PC-9 (cell line): ENCODE measurements around the gene SLK. TPM values are rescaled to one million over a fixed set of nuclear protein-coding genes. Genes with fewer than 3 reads are reported as not detected.

ENCODE experiments used
- BruUV-seq: library from RNA; stranded (reverse); fragments of 400-500 nt; replicated peaks from 2 replicates; lab custom pipeline; 2021; lab: Mats Ljungman, UMichigan
- CTCF ChIA-PET: fragments of 300-600 bp; sonication (Branson Sonifier 250); formaldehyde crosslinking; loops from one replicate; lab custom pipeline; 2022; ENCODE audit warnings: antibody characterized with exemption; lab: Charles Lee
- POLR2A ChIA-PET: fragments of 300-600 bp; sonication (Branson Sonifier 250); formaldehyde crosslinking; loops from one replicate; lab custom pipeline; 2022; ENCODE audit warnings: antibody characterized with exemption; ENCODE audit not compliant: unreplicated experiment; lab: Charles Lee
- DNase-seq, 2 experiments: peaks; one replicate each; pipeline versions ENCODE4 v3.0.0 to v3.0.0-alpha.2; 2015 to 2022; ENCODE audit warnings: mixed read lengths in 1 of 2
- H2AFZ ChIP-seq: fragments of 200-600 bp; sonication (generic); 2 replicates; pipeline ENCODE4 v1.8.1; 2017; ENCODE audit warnings: antibody characterized with exemption
- H3F3A ChIP-seq: fragments of 200-600 bp; sonication (generic); 2 replicates; pipeline ENCODE4 v1.8.1; 2017; ENCODE audit warnings: antibody characterized with exemption, mild to moderate bottlenecking, low read depth; ENCODE audit not compliant: insufficient read depth
- H3K27ac ChIP-seq: fragments of 200-600 bp; sonication (generic); 2 replicates; pipeline ENCODE4 v1.6.1; 2016; ENCODE audit warnings: mixed run types
- H3K27me3 ChIP-seq: fragments of 200-600 bp; sonication (generic); 2 replicates; pipeline ENCODE4 v1.6.1; 2016; ENCODE audit warnings: low read depth, mixed run types; ENCODE audit not compliant: insufficient read depth
- H3K36me3 ChIP-seq: fragments of 200-600 bp; sonication (generic); 2 replicates; pipeline ENCODE4 v1.6.1; 2016; ENCODE audit warnings: low read depth, mixed run types
- H3K4me1 ChIP-seq: fragments of 200-600 bp; sonication (generic); replicated peaks from 2 replicates; pipeline ENCODE4 v1.6.1; 2016; ENCODE audit warnings: mixed run types; ENCODE audit not compliant: insufficient read depth
- H3K4me2 ChIP-seq: fragments of 200-600 bp; sonication (generic); 2 replicates; pipeline ENCODE4 v1.6.1; 2017; ENCODE audit warnings: mixed run types
- H3K4me3 ChIP-seq: fragments of 200-600 bp; sonication (generic); 2 replicates; pipeline ENCODE4 v1.6.1; 2016; ENCODE audit warnings: mixed run types
- H3K79me2 ChIP-seq: fragments of 200-600 bp; sonication (generic); 2 replicates; pipeline ENCODE4 v1.6.1; 2017; ENCODE audit warnings: low read depth, mixed run types
- H3K9me2 ChIP-seq: fragments of 200-600 bp; sonication (generic); 2 replicates; pipeline ENCODE4 v1.8.1; 2017; ENCODE audit warnings: mild to moderate bottlenecking; ENCODE audit not compliant: insufficient read depth
- H3K9me3 ChIP-seq: fragments of 200-600 bp; sonication (generic); 2 replicates; pipeline ENCODE4 v1.8.1; 2016; ENCODE audit warnings: low read depth; ENCODE audit not compliant: insufficient read depth
- H4K20me1 ChIP-seq: fragments of 200-600 bp; sonication (generic); 2 replicates; pipeline ENCODE4 v1.8.1; 2017; ENCODE audit not compliant: insufficient read depth
- EZH2 ChIP-seq: fragments of 200-600 bp; sonication (generic); IDR thresholded peaks from 2 replicates; pipeline ENCODE4 v1.8.0; 2017; ENCODE audit warnings: antibody characterized with exemption, low read depth
- intact Hi-C: fragments of 100-400 bp; cut with micrococcal nuclease; formaldehyde crosslinking; loops from one replicate; pipeline ENCODE4 v1.10.0; 2022; ENCODE audit not compliant: unreplicated experiment
- total RNA-seq: library from RNA; stranded (reverse); gene quantifications from 2 replicates; pipeline ENCODE4 v1.2.3, GENCODE V29; 2021
- TF ChIP-seq, protein P1 (sequence below): fragments of 200-600 bp; sonication (generic); conservative IDR thresholded peaks from 2 replicates; pipeline ENCODE4 v1.6.1; 2017; ENCODE audit warnings: mixed run types, antibody characterized with exemption, mild to moderate bottlenecking, moderate library complexity

Gene SLK
- total RNA-seq, 1 experiment from 2014 or later, result 30.4 TPM

DNA sequence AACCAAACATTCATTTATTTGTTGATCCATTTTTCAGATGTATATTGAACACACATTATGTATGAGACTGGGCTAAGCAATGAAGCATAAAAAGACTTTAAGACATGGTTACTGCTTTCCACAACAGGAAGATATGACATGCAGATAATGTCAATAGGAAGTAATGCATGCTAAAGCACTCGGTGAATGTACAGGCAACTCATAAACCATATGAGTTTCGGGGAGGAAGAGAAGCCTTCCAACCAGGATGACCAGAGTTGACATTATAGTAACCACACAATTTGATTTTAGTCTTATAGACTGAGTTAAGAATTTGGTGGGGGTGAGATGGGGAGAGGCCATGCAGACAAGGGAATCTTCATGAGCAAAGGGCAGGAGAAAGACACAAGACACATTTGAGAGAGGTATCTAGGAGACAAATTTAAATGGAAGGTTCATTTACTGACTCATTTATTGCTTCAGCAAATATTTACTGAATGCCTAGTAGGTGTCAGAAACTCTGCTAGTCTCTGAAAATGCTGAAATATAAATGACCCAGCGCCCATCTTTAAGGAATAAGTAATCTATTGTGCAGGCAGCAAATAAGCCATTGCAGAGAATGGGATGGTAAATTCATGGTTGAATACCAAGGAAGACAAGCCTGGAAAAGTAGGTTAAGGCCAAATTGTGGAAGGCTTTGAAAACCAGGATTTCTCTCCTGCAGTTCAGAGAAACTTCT, 19.0 kb upstream of the SLK start:
- no peaks in the 10 kb centered on the region for H3F3A ChIP-seq
- no peaks in the 10 kb centered on the region for H3K9me2 ChIP-seq
- H3K4me3 ChIP-seq, result no peak overlapping the region
- H3K79me2 ChIP-seq, result no peaks in the 10 kb centered on the region
- POLR2A ChIA-PET, result no interaction called here
- no peaks in the 10 kb centered on the region for H3K4me1 ChIP-seq
- no peak for TF ChIP-seq EZH2
- TF ChIP-seq, protein P1, sequence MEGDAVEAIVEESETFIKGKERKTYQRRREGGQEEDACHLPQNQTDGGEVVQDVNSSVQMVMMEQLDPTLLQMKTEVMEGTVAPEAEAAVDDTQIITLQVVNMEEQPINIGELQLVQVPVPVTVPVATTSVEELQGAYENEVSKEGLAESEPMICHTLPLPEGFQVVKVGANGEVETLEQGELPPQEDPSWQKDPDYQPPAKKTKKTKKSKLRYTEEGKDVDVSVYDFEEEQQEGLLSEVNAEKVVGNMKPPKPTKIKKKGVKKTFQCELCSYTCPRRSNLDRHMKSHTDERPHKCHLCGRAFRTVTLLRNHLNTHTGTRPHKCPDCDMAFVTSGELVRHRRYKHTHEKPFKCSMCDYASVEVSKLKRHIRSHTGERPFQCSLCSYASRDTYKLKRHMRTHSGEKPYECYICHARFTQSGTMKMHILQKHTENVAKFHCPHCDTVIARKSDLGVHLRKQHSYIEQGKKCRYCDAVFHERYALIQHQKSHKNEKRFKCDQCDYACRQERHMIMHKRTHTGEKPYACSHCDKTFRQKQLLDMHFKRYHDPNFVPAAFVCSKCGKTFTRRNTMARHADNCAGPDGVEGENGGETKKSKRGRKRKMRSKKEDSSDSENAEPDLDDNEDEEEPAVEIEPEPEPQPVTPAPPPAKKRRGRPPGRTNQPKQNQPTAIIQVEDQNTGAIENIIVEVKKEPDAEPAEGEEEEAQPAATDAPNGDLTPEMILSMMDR, result no peak
- H3K36me3 ChIP-seq, result no peaks in the 10 kb centered on the region
- no TSS peak for BruUV-seq
- no peak overlapping the region for H2AFZ ChIP-seq
- H3K27ac ChIP-seq, result no peak overlapping the region
- intact Hi-C loops, result no loop called here
- H3K9me3 ChIP-seq, result no peaks in the 10 kb centered on the region
- CTCF ChIA-PET, result no interaction called here
- DNase-seq, result no peak
- H3K4me2 ChIP-seq, result no peak overlapping the region
- no peaks in the 10 kb centered on the region for H4K20me1 ChIP-seq
- H3K27me3 ChIP-seq, result no peaks in the 10 kb centered on the region

DNA sequence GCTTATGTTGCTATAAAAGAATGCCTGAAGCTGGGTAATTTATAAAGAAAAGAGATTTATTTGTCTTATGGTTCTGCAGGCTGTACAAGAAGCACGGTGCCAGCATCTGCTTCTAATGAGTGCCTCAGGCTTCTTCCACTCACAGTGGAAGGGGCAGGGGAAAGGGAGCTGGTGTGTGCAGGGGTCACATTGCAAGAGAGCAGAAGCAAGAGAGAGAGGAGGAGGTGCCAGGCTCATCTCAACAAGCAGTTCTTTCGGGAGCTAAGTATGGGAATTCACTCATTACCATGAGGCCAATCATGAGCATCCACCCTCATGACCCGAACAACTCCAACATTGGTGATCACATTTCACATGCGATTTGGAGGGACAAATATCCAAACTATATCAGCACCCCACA, 17.2 kb upstream of the SLK start:
- intact Hi-C loops, result no loop called here
- no peaks in the 10 kb centered on the region for H3K36me3 ChIP-seq
- H3K4me1 ChIP-seq, result no peaks in the 10 kb centered on the region
- no peak for DNase-seq
- H3K27me3 ChIP-seq, result no peaks in the 10 kb centered on the region
- H3K79me2 ChIP-seq, result no peaks in the 10 kb centered on the region
- no peak for TF ChIP-seq EZH2
- TF ChIP-seq, protein P1, result no peak
- no peaks in the 10 kb centered on the region for H3F3A ChIP-seq
- H2AFZ ChIP-seq, result no peak overlapping the region
- H3K27ac ChIP-seq, result no peak overlapping the region
- ChIA-PET POLR2A (no interaction called here), CTCF (no interaction called here)
- H3K4me3 ChIP-seq, result no peak overlapping the region
- H3K4me2 ChIP-seq, result no peak overlapping the region
- no peaks in the 10 kb centered on the region for H3K9me2 ChIP-seq
- no peaks in the 10 kb centered on the region for H4K20me1 ChIP-seq
- no peaks in the 10 kb centered on the region for H3K9me3 ChIP-seq
- no TSS peak for BruUV-seq

DNA sequence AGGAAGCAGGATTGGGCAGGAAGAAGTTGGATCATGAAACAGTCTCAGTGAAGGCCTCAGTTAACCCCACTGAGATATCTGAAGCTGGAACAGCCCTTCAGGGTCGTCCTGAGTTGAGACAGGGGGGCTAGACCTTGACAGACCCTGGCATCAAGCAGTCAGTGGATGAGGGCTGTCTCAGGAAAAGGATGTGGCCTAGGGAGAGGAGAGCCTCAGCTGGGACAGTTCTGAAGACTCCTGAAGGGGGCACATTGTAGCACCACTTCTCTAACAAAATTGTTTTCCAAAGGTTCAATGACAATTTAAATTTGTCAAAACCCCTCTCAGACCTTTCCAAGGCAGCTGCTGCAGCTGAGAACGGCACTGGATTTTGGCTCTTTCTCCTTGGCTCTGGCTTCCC, 15.8 kb upstream of the SLK start:
- POLR2A ChIA-PET, result no interaction called here

DNA sequence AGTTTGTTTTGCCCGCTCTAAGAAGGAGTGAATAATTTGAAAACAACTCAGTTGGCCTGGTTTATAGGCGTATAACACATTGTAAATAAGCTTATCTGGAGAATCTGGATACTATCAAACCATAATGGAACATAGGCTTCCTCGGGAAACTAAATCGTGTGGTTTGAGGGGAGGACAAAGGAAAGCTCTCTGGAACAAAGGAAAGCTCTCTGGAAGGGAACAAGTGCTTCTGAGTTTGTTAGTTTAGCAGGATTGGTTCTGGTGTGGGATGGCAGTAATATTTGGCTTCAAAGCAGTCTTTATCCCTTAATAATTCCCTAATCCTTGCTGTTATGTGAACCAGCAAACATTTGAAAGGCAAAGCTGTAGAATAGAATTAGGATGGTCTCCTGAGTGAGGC, 15.0 kb upstream of the SLK start:
- Histone ChIP-seq H3K79me2 (no peaks in the 10 kb centered on the region), H3K9me3 (no peaks in the 10 kb centered on the region), H2AFZ (no peak overlapping the region), H3F3A (no peaks in the 10 kb centered on the region), H3K27ac (no peak overlapping the region), H3K4me1 (no peaks in the 10 kb centered on the region), H3K4me3 (no peak overlapping the region), H3K27me3 (no peaks in the 10 kb centered on the region), H3K4me2 (no peak overlapping the region), H3K9me2 (no peaks in the 10 kb centered on the region), H3K36me3 (no peaks in the 10 kb centered on the region), H4K20me1 (no peaks in the 10 kb centered on the region)
- TF ChIP-seq EZH2, result no peak
- TF ChIP-seq, protein P1, result no peak
- intact Hi-C loops, result no loop called here
- CTCF ChIA-PET, result no interaction called here
- DNase-seq, result no peak
- POLR2A ChIA-PET, result no interaction called here
- BruUV-seq, result no TSS peak

More for the DNA sequence above, 15.8 kb upstream of the SLK start:
- Histone ChIP-seq H3K79me2 (no peaks in the 10 kb centered on the region), H3K4me3 (no peak overlapping the region), H3F3A (no peaks in the 10 kb centered on the region), H3K36me3 (no peaks in the 10 kb centered on the region), H4K20me1 (no peaks in the 10 kb centered on the region), H3K9me2 (no peaks in the 10 kb centered on the region), H3K27ac (no peak overlapping the region), H3K27me3 (no peaks in the 10 kb centered on the region), H3K4me1 (no peaks in the 10 kb centered on the region), H3K9me3 (no peaks in the 10 kb centered on the region), H3K4me2 (no peak overlapping the region), H2AFZ (no peak overlapping the region)
- no peak for TF ChIP-seq EZH2
- intact Hi-C loops, result no loop called here
- CTCF ChIA-PET, result no interaction called here
- no peak for DNase-seq
- no TSS peak for BruUV-seq
